K562 (cell line): ENCODE measurements around the gene POLR3G. TPM values are rescaled to one million over a fixed set of nuclear protein-coding genes. Genes with fewer than 3 reads are reported as not detected.

Experiments used
- BRD4 ChIP-seq: fragments of 200-600 bp; sonication (generic); IDR thresholded peaks from 2 replicates; pipeline ENCODE4 v1.6.1; 2017; ENCODE audit warnings: inconsistent platforms
- CBFA2T3 ChIP-seq: fragments of 450-650 bp; IDR thresholded peaks from 2 replicates; pipeline ENCODE4 v1.6.1; 2017
- NFIC ChIP-seq: fragments of 450-650 bp; IDR thresholded peaks from 2 replicates; pipeline ENCODE4 v1.6.1; 2017; ENCODE audit warnings: mild to moderate bottlenecking, inconsistent platforms
- POU5F1 ChIP-seq: fragments of 150-350 bp; IDR thresholded peaks from 2 replicates; pipeline ENCODE4 v1.6.1; 2014; ENCODE audit warnings: borderline replicate concordance, low read length, low read depth, mild to moderate bottlenecking; ENCODE audit not compliant: partially characterized antibody
- RCOR1 ChIP-seq, 2 experiments: IDR thresholded peaks; 2 replicates each; pipeline ENCODE4 v1.6.1; 2012; ENCODE audit warnings: low read depth in 2 of 2, low read length in 2 of 2, borderline replicate concordance in 1 of 2, improper control_type of control experiment in 1 of 2
- TAF7 ChIP-seq: fragments of 450-650 bp; IDR thresholded peaks from 2 replicates; pipeline ENCODE4 v1.6.1; 2016; ENCODE audit warnings: missing genetic modification characterization, missing compliant biosample characterization
- ZBTB17 ChIP-seq: fragments of 450-650 bp; formaldehyde crosslinking; IDR thresholded peaks from 2 replicates; pipeline ENCODE4 v1.4.0; 2020; ENCODE audit warnings: mild to moderate bottlenecking
- ZEB2 ChIP-seq: fragments of 450-650 bp; IDR thresholded peaks from 2 replicates; pipeline ENCODE4 v1.6.1; 2016
- ZNF444 ChIP-seq: fragments of 250-450 bp; sonication (Bioruptor Pico); IDR thresholded peaks from 2 replicates; pipeline ENCODE4 v1.4.0; 2020; ENCODE audit warnings: mild to moderate bottlenecking, moderate library complexity
- polyA plus RNA-seq, 8 experiments: library from polyadenylated mRNA; depleted of rRNA in 4 of 8; stranded (reverse) in 5 of 8; unstranded in 3 of 8; fragments of >200 nt; fragmentation: Nextera tagmentation in 2 of 8; fragmentation: Illumina TruSeq in 1 of 8; extraction: Ambion mirVana in 2 of 8; extraction: Trizol in 1 of 8; gene quantifications; 2 replicates each; pipeline versions ENCODE4 v1.2.1 to v1.2.3, GENCODE V29; 2011 to 2014; ENCODE audit warnings: inconsistent platforms in 1 of 8, missing spikeins in 1 of 8
- total RNA-seq, 7 experiments: library from RNA; depleted of rRNA in 6 of 7; stranded (reverse); fragments of >200 nt in 6 of 7; fragmentation: Illumina TruSeq in 2 of 7; extraction: Trizol in 2 of 7; gene quantifications; 2 replicates each; pipeline versions ENCODE4 v1.2.1 to v1.2.3, GENCODE V29; 2011 to 2021; ENCODE audit warnings: low replicate concordance in 1 of 7
- TF ChIP-seq, protein P1 (sequence below): fragments of 250-450 bp; sonication (Bioruptor Pico); IDR thresholded peaks from 2 replicates; pipeline ENCODE4 v1.5.0; 2021
- TF ChIP-seq, protein P2 (sequence below): sonication (generic); formaldehyde crosslinking; IDR thresholded peaks from 2 replicates; pipeline ENCODE4 v1.8.0; 2023; ENCODE audit warnings: mild to moderate bottlenecking, missing genetic modification reagents
- TF ChIP-seq, protein P3 (sequence below): sonication (generic); formaldehyde crosslinking; IDR thresholded peaks from 2 replicates; pipeline ENCODE4 v1.8.1; 2023; ENCODE audit warnings: mild to moderate bottlenecking, missing genetic modification reagents
- TF ChIP-seq, protein P4 (sequence below), 2 experiments: fragments of 250-450 bp in 1 of 2; fragments of 450-650 bp in 1 of 2; sonication (Bioruptor Pico) in 1 of 2; IDR thresholded peaks; 2 replicates each; pipeline versions ENCODE4 v1.6.1 to v1.8.0; 2016 to 2021; ENCODE audit warnings: mild to moderate bottlenecking in 2 of 2, moderate library complexity in 2 of 2, missing compliant biosample characterization in 1 of 2, missing genetic modification characterization in 1 of 2
- TF ChIP-seq, protein P5 (sequence below): fragments of 200-400 bp; formaldehyde crosslinking; IDR thresholded peaks from 2 replicates; pipeline ENCODE4 v1.6.1; 2017; ENCODE audit warnings: mild to moderate bottlenecking, low read depth, low read length, moderate library complexity
- TF ChIP-seq, protein P6 (sequence below): fragments of 450-650 bp; IDR thresholded peaks from 2 replicates; pipeline ENCODE4 v1.6.1; 2016; ENCODE audit warnings: antibody characterized with exemption

Gene POLR3G
- total and polyA plus RNA-seq, 9 of the 15 experiments (the other 6 are each of a cell fraction or from before 2014, with no cell fraction given), result 39.0 to 111 (median 59.0) TPM

DNA sequence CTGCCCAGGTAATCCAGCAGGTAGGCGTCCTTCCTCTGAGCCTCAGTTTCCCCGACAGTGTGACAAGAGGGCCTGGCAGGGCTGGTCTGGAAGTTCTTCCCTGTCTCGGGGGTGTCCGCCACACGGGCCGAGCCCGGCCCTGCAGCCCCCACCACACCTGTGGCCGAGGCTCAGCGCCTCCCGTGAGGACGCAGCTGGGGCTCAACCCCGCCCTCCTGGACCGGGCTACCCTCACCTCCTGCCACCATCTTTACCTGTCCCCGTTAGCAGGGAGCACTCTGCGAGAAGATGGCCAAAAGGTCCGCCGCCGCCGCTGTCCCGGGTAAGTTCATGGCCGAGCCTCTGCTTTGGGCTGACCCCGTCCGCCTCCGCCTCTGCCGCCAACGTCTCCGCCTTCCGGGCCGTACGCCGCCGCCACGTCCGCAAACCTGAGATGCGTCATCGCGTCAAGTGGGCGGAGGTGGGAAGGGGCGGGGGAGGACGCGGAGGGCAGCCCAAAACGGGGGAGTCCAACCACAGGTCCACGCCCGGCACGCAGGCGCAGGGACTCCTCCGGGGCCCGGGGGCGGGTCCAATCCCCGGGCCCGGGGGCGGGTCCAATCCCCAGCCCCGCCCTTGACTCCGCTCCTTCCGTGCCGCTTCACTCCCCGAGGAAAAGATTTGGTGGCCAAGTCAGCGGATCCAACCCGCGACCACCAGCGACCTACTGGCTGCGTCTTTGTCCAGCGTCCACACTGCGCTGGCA, 54.7 kb downstream of the POLR3G start, which contains the start of gene LYSMD3 (continued):
- TF ChIP-seq, protein P1, sequence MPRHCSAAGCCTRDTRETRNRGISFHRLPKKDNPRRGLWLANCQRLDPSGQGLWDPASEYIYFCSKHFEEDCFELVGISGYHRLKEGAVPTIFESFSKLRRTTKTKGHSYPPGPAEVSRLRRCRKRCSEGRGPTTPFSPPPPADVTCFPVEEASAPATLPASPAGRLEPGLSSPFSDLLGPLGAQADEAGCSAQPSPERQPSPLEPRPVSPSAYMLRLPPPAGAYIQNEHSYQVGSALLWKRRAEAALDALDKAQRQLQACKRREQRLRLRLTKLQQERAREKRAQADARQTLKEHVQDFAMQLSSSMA (CRISPR knock-in tag), result no peak
- TF ChIP-seq POU5F1, result no peak
- TF ChIP-seq, protein P2, sequence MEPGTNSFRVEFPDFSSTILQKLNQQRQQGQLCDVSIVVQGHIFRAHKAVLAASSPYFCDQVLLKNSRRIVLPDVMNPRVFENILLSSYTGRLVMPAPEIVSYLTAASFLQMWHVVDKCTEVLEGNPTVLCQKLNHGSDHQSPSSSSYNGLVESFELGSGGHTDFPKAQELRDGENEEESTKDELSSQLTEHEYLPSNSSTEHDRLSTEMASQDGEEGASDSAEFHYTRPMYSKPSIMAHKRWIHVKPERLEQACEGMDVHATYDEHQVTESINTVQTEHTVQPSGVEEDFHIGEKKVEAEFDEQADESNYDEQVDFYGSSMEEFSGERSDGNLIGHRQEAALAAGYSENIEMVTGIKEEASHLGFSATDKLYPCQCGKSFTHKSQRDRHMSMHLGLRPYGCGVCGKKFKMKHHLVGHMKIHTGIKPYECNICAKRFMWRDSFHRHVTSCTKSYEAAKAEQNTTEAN (CRISPR knock-in tag), result no peak
- TF ChIP-seq, protein P3, sequence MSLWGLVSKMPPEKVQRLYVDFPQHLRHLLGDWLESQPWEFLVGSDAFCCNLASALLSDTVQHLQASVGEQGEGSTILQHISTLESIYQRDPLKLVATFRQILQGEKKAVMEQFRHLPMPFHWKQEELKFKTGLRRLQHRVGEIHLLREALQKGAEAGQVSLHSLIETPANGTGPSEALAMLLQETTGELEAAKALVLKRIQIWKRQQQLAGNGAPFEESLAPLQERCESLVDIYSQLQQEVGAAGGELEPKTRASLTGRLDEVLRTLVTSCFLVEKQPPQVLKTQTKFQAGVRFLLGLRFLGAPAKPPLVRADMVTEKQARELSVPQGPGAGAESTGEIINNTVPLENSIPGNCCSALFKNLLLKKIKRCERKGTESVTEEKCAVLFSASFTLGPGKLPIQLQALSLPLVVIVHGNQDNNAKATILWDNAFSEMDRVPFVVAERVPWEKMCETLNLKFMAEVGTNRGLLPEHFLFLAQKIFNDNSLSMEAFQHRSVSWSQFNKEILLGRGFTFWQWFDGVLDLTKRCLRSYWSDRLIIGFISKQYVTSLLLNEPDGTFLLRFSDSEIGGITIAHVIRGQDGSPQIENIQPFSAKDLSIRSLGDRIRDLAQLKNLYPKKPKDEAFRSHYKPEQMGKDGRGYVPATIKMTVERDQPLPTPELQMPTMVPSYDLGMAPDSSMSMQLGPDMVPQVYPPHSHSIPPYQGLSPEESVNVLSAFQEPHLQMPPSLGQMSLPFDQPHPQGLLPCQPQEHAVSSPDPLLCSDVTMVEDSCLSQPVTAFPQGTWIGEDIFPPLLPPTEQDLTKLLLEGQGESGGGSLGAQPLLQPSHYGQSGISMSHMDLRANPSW (CRISPR knock-in tag), result no peak
- no peak for TF ChIP-seq BRD4
- TF ChIP-seq, protein P4, sequence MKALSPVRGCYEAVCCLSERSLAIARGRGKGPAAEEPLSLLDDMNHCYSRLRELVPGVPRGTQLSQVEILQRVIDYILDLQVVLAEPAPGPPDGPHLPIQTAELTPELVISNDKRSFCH (CRISPR knock-in tag; IDR thresholded peaks at IDR 0.05), result no peak
- TF ChIP-seq, protein P4 (tag; IDR thresholded peaks at IDR 0.05), result 0 out of 2 replicates have a peak, but pooled peaks have one; percentile 61
- TF ChIP-seq, protein P5, sequence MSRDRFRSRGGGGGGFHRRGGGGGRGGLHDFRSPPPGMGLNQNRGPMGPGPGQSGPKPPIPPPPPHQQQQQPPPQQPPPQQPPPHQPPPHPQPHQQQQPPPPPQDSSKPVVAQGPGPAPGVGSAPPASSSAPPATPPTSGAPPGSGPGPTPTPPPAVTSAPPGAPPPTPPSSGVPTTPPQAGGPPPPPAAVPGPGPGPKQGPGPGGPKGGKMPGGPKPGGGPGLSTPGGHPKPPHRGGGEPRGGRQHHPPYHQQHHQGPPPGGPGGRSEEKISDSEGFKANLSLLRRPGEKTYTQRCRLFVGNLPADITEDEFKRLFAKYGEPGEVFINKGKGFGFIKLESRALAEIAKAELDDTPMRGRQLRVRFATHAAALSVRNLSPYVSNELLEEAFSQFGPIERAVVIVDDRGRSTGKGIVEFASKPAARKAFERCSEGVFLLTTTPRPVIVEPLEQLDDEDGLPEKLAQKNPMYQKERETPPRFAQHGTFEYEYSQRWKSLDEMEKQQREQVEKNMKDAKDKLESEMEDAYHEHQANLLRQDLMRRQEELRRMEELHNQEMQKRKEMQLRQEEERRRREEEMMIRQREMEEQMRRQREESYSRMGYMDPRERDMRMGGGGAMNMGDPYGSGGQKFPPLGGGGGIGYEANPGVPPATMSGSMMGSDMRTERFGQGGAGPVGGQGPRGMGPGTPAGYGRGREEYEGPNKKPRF, result no peak
- TF ChIP-seq, protein P6, sequence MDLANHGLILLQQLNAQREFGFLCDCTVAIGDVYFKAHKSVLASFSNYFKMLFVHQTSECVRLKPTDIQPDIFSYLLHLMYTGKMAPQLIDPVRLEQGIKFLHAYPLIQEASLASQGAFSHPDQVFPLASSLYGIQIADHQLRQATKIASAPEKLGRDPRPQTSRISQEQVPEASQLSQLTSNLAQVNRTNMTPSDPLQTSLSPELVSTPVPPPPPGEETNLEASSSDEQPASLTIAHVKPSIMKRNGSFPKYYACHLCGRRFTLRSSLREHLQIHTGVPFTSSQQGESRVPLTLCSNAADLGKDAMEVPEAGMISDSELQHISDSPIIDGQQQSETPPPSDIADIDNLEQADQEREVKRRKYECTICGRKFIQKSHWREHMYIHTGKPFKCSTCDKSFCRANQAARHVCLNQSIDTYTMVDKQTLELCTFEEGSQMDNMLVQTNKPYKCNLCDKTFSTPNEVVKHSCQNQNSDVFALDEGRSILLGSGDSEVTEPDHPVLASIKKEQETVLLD, result peak; percentile 98
- TF ChIP-seq ZBTB17 (CRISPR knock-in tag), result peak; percentile 84; the same call in 1 of the 2 replicates
- 0 out of 2 replicates have a peak, but pooled peaks have one; percentile 31 for TF ChIP-seq NFIC
- peak; percentile 54 for TF ChIP-seq TAF7 (tag)
- no peak for TF ChIP-seq CBFA2T3
- no peak for TF ChIP-seq ZNF444 (CRISPR knock-in tag)
- TF ChIP-seq RCOR1 (IDR thresholded peaks at IDR 0.05; ENCODE audit: borderline replicate concordance in 1 of 2, low read depth in 2 of 2, low read length in 2 of 2), result no peak
- TF ChIP-seq ZEB2, result peak; percentile 87
